ENCODE results near the gene UBA6.

Gene UBA6

GRCh38 chr4:67674098-67674497 is 26.9 kb downstream of the UBA6 start:
- Histone ChIP-seq H2BK120ac (ENCODE audit: low read depth, low read length) (no peak overlapping the region), H3K4ac (ENCODE audit: low read depth in 1 of 2, low read length in 2 of 2) (no peak overlapping the region), H3K14ac (ENCODE audit: low read length in 2 of 2) (no peak overlapping the region), H2AFZ (ENCODE audit: low read depth, low read length) (no peak overlapping the region), H3K36me3 (ENCODE audit: control insufficient read depth in 1 of 2, insufficient read depth in 2 of 2, low read depth in 1 of 2, low read length in 2 of 2) (peaks cover 19 to 89% of the 10 kb centered on the region in 2 experiments), H3K79me1 (replicated peaks; ENCODE audit: low read length, poor library complexity, severe bottlenecking) (peaks cover 11% of the 10 kb centered on the region), H3K4me2 (ENCODE audit: low read length, poor library complexity, severe bottlenecking) (no peak overlapping the region), H2AK5ac (ENCODE audit: low read length, severe bottlenecking) (no peak overlapping the region), H3K4me1 (ENCODE audit: control insufficient read depth, insufficient read depth, low read depth, low read length) (no peaks in the 10 kb centered on the region), H3K9me3 (ENCODE audit: control insufficient read depth, low read length) (no peaks in the 10 kb centered on the region), H4K91ac (ENCODE audit: low read length) (no peak overlapping the region), H3K27ac (ENCODE audit: low read length, poor library complexity, severe bottlenecking) (no peak overlapping the region), H3K27me3 (ENCODE audit: control insufficient read depth in 1 of 2, insufficient read depth in 1 of 2, low read length in 2 of 2) (no peaks in the 10 kb centered on the region), H2BK5ac (ENCODE audit: low read depth, low read length, poor library complexity, severe bottlenecking) (no peak overlapping the region), H2BK12ac (ENCODE audit: low read length in 2 of 2) (no peak overlapping the region), H2BK15ac (ENCODE audit: low read depth, poor library complexity, severe bottlenecking) (no peak overlapping the region), H3K18ac (ENCODE audit: low read depth in 1 of 2, low read length in 2 of 2) (no peak overlapping the region), H4K8ac (ENCODE audit: low read length) (no peak overlapping the region), H3K4me3 (ENCODE audit: insufficient read depth in 1 of 2, low read depth in 1 of 2, low read length in 2 of 2) (no peak overlapping the region), H3K23ac (ENCODE audit: low read length in 2 of 2) (no peak overlapping the region), H3K9ac (ENCODE audit: low read length) (no peak overlapping the region)
- peak; percentile 11 for DNase-seq
- 71% methylated on average over 2 of the region's 2 CpGs for WGBS

GRCh38 chr4:67668315-67668714 is 32.6 kb downstream of the UBA6 start:
- Histone ChIP-seq H3K79me1 (replicated peaks; ENCODE audit: low read length, poor library complexity, severe bottlenecking) (peaks cover 15% of the 10 kb centered on the region), H2BK15ac (ENCODE audit: low read depth, poor library complexity, severe bottlenecking) (no peak overlapping the region), H3K36me3 (ENCODE audit: control insufficient read depth in 1 of 2, insufficient read depth in 2 of 2, low read depth in 1 of 2, low read length in 2 of 2) (peaks cover 14 to 93% of the 10 kb centered on the region in 2 experiments), H2BK5ac (ENCODE audit: low read depth, low read length, poor library complexity, severe bottlenecking) (no peak overlapping the region), H3K4me1 (ENCODE audit: control insufficient read depth, insufficient read depth, low read depth, low read length) (no peaks in the 10 kb centered on the region), H3K9ac (ENCODE audit: low read length) (no peak overlapping the region), H3K4ac (ENCODE audit: low read depth in 1 of 2, low read length in 2 of 2) (no peak overlapping the region), H3K14ac (ENCODE audit: low read length in 2 of 2) (no peak overlapping the region), H2BK12ac (ENCODE audit: low read length in 2 of 2) (no peak overlapping the region), H3K4me2 (ENCODE audit: low read length, poor library complexity, severe bottlenecking) (no peak overlapping the region), H3K27ac (ENCODE audit: low read length, poor library complexity, severe bottlenecking) (no peak overlapping the region), H2BK120ac (ENCODE audit: low read depth, low read length) (no peak overlapping the region), H2AFZ (ENCODE audit: low read depth, low read length) (no peak overlapping the region), H3K23ac (ENCODE audit: low read length in 2 of 2) (no peak overlapping the region), H3K9me3 (ENCODE audit: control insufficient read depth, low read length) (no peaks in the 10 kb centered on the region), H4K91ac (ENCODE audit: low read length) (no peak overlapping the region), H3K18ac (ENCODE audit: low read depth in 1 of 2, low read length in 2 of 2) (no peak overlapping the region), H2AK5ac (ENCODE audit: low read length, severe bottlenecking) (no peak overlapping the region), H3K27me3 (ENCODE audit: control insufficient read depth in 1 of 2, insufficient read depth in 1 of 2, low read length in 2 of 2) (no peaks in the 10 kb centered on the region), H4K8ac (ENCODE audit: low read length) (no peak overlapping the region), H3K4me3 (ENCODE audit: insufficient read depth in 1 of 2, low read depth in 1 of 2, low read length in 2 of 2) (no peak overlapping the region)
- no peak for DNase-seq
- WGBS: no CpG with 5 or more reads among the region's 3 CpGs

DNA sequence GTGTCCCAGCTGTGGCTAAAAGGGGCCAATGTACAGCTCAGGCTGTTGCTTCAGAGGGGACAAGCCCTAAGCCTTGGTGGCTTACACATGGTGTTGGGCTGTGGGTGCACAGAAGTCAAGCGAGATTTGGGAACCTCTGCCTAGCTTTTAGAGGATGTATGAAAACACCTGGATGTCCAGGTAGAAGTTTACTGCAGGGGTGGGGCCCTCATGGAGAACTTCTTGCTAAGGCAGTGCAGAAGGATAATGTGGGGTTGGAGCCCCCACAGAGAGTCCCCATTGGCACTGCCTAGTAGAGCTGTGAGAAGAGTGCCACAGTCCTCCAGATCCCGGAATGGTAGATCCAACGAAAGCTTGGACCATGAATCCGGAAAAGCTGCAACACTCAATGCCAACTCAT is 40.5 kb downstream of the UBA6 start:
- Histone ChIP-seq H3K36me3 (ENCODE audit: control insufficient read depth in 1 of 2, insufficient read depth in 2 of 2, low read depth in 1 of 2, low read length in 2 of 2) (peaks cover 19 to 74% of the 10 kb centered on the region in 2 experiments), H2AFZ (ENCODE audit: low read depth, low read length) (no peak overlapping the region), H3K14ac (ENCODE audit: low read length in 2 of 2) (no peak overlapping the region), H4K91ac (ENCODE audit: low read length) (no peak overlapping the region), H2BK15ac (ENCODE audit: low read depth, poor library complexity, severe bottlenecking) (no peak overlapping the region), H3K27ac (ENCODE audit: low read length, poor library complexity, severe bottlenecking) (no peak overlapping the region), H3K9ac (ENCODE audit: low read length) (no peak overlapping the region), H3K23ac (ENCODE audit: low read length in 2 of 2) (no peak overlapping the region), H3K4me1 (ENCODE audit: control insufficient read depth, insufficient read depth, low read depth, low read length) (no peaks in the 10 kb centered on the region), H3K79me1 (replicated peaks; ENCODE audit: low read length, poor library complexity, severe bottlenecking) (peaks cover 7% of the 10 kb centered on the region), H3K9me3 (ENCODE audit: control insufficient read depth, low read length) (peaks cover 14% of the 10 kb centered on the region), H2BK120ac (ENCODE audit: low read depth, low read length) (no peak overlapping the region), H3K27me3 (ENCODE audit: control insufficient read depth in 1 of 2, insufficient read depth in 1 of 2, low read length in 2 of 2) (no peaks in the 10 kb centered on the region), H3K18ac (ENCODE audit: low read depth in 1 of 2, low read length in 2 of 2) (no peak overlapping the region), H2BK12ac (ENCODE audit: low read length in 2 of 2) (no peak overlapping the region), H3K4ac (ENCODE audit: low read depth in 1 of 2, low read length in 2 of 2) (no peak overlapping the region), H3K4me2 (ENCODE audit: low read length, poor library complexity, severe bottlenecking) (no peak overlapping the region), H3K4me3 (ENCODE audit: insufficient read depth in 1 of 2, low read depth in 1 of 2, low read length in 2 of 2) (no peak overlapping the region), H2AK5ac (ENCODE audit: low read length, severe bottlenecking) (no peak overlapping the region), H2BK5ac (ENCODE audit: low read depth, low read length, poor library complexity, severe bottlenecking) (no peak overlapping the region), H4K8ac (ENCODE audit: low read length) (no peak overlapping the region)
- WGBS: over 99% methylated on average over 4 of the region's 4 CpGs
- DNase-seq: no peak

DNA sequence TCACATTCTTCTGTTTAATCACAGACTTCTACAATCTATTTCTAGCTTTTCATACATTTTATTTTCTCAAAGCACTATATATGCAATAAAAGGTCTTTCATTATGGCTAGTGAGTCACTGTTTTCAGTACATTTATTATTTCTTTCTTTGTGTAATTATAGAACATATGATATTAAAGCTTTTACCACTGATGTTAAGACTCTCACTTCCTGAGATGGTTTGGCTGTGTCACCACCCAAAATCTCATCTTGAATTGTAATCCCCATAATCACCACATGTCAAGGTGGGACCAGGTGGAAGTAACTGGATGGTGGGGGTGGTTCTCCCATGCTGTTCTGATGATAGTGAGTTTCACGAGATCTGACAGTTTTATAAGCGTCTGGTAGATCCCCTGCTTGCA is 41.9 kb downstream of the UBA6 start:
- no peak overlapping the region for H2BK5ac ChIP-seq (ENCODE audit: low read depth, low read length, poor library complexity, severe bottlenecking)
- H2AK5ac ChIP-seq (ENCODE audit: low read length, severe bottlenecking): no peak overlapping the region
- H2BK120ac ChIP-seq (ENCODE audit: low read depth, low read length): no peak overlapping the region
- H4K91ac ChIP-seq (ENCODE audit: low read length): no peak overlapping the region
- peaks cover 14% of the 10 kb centered on the region for H3K9me3 ChIP-seq (ENCODE audit: control insufficient read depth, low read length)
- H3K4me3 ChIP-seq (ENCODE audit: insufficient read depth in 1 of 2, low read depth in 1 of 2, low read length in 2 of 2): no peak overlapping the region
- H3K27ac ChIP-seq (ENCODE audit: low read length, poor library complexity, severe bottlenecking): no peak overlapping the region
- H3K4me2 ChIP-seq (ENCODE audit: low read length, poor library complexity, severe bottlenecking): no peak overlapping the region
- no peak overlapping the region for H3K4ac ChIP-seq (ENCODE audit: low read depth in 1 of 2, low read length in 2 of 2)
- WGBS: 97% methylated on average over 2 of the region's 2 CpGs
- no peak overlapping the region for H3K23ac ChIP-seq (ENCODE audit: low read length in 2 of 2)
- no peak overlapping the region for H4K8ac ChIP-seq (ENCODE audit: low read length)
- no peaks in the 10 kb centered on the region for H3K4me1 ChIP-seq (ENCODE audit: control insufficient read depth, insufficient read depth, low read depth, low read length)
- H2AFZ ChIP-seq (ENCODE audit: low read depth, low read length): no peak overlapping the region
- no peak overlapping the region for H2BK15ac ChIP-seq (ENCODE audit: low read depth, poor library complexity, severe bottlenecking)
- H2BK12ac ChIP-seq (ENCODE audit: low read length in 2 of 2): no peak overlapping the region
- no peaks in the 10 kb centered on the region for H3K27me3 ChIP-seq (ENCODE audit: control insufficient read depth in 1 of 2, insufficient read depth in 1 of 2, low read length in 2 of 2)
- DNase-seq: no peak
- no peak overlapping the region for H3K18ac ChIP-seq (ENCODE audit: low read depth in 1 of 2, low read length in 2 of 2)
- peaks cover 7% of the 10 kb centered on the region for H3K79me1 ChIP-seq (replicated peaks; ENCODE audit: low read length, poor library complexity, severe bottlenecking)
- H3K9ac ChIP-seq (ENCODE audit: low read length): no peak overlapping the region
- H3K14ac ChIP-seq (ENCODE audit: low read length in 2 of 2): no peak overlapping the region
- H3K36me3 ChIP-seq (ENCODE audit: control insufficient read depth in 1 of 2, insufficient read depth in 2 of 2, low read depth in 1 of 2, low read length in 2 of 2): peaks cover 19 to 63% of the 10 kb centered on the region in 2 experiments
